ENCODE data around the gene BMERB1.

Gene BMERB1

GRCh38 chr16:15574614-15574948 is 140.2 kb downstream of the BMERB1 start:
- no peak overlapping the region for H3K4me2 ChIP-seq
- no peaks in the 10 kb centered on the region for H3K36me3 ChIP-seq (ENCODE audit: insufficient read depth)
- no peak overlapping the region for H3K9ac ChIP-seq
- no peak overlapping the region for H2AFZ ChIP-seq (ENCODE audit: low read depth)
- H4K20me1 ChIP-seq (ENCODE audit: insufficient read depth), result no peaks in the 10 kb centered on the region
- H3K27ac ChIP-seq, result no peak overlapping the region
- no peaks in the 10 kb centered on the region for H3K4me1 ChIP-seq (ENCODE audit: low read depth, poor library complexity, severe bottlenecking)
- no peaks in the 10 kb centered on the region for H3K79me2 ChIP-seq (ENCODE audit: insufficient read depth, low read depth)
- no peaks in the 10 kb centered on the region for H3K27me3 ChIP-seq (ENCODE audit: insufficient read depth, low read depth)
- H3K4me3 ChIP-seq (IDR thresholded peaks at IDR 0.05; ENCODE audit: insufficient read depth, low read depth, low read length), result no peak overlapping the region
- TF ChIP-seq CTCF (conservative IDR thresholded peaks at IDR 0.05; ENCODE audit: low read depth, low read length), result no peak

DNA sequence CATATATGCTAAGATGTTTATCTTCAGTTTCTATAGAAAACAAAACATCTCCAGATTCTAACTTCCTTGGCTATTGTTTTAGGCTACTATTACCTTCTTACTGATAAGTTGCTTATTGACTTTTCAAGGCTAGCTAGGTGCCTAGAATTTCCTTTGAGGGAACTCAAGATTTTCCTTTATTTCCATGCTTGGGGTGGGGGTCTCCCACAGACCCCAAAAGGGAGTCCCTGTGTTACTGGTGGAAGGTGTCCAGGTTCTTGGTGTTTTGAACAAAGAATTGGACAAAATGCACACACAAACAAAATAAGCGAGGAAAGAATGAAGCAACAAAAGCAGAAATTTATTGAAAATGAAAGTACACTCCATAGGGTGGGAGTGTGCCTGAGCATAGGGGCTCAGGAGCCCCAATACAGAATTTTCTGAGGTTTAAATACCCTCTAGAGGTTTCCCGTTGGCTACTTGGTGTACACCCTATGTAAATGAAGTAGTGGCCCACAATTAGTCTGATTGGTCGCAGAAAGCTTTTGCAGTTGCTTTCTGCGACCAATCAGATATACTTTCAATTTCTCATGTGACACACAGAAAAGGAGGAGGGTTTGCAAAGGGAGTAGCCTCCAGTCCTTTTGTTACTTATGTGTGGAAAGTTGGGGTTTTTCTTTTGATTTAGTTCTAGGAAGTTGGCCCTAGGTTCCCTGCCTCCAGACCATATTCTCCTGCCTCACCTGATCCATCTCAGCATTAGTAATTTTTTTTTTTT is 141.1 kb downstream of the BMERB1 start:
- no peak overlapping the region for H3K27ac ChIP-seq
- H4K20me1 ChIP-seq (ENCODE audit: insufficient read depth), result no peaks in the 10 kb centered on the region
- no peak overlapping the region for H3K4me3 ChIP-seq (IDR thresholded peaks at IDR 0.05; ENCODE audit: insufficient read depth, low read depth, low read length)
- H2AFZ ChIP-seq (ENCODE audit: low read depth), result no peak overlapping the region
- no peak overlapping the region for H3K9ac ChIP-seq
- H3K4me1 ChIP-seq (ENCODE audit: low read depth, poor library complexity, severe bottlenecking), result no peaks in the 10 kb centered on the region
- no peaks in the 10 kb centered on the region for H3K36me3 ChIP-seq (ENCODE audit: insufficient read depth)
- no peaks in the 10 kb centered on the region for H3K27me3 ChIP-seq (ENCODE audit: insufficient read depth, low read depth)
- no peak for TF ChIP-seq CTCF (conservative IDR thresholded peaks at IDR 0.05; ENCODE audit: low read depth, low read length)
- no peak overlapping the region for H3K4me2 ChIP-seq
- no peaks in the 10 kb centered on the region for H3K79me2 ChIP-seq (ENCODE audit: insufficient read depth, low read depth)

DNA sequence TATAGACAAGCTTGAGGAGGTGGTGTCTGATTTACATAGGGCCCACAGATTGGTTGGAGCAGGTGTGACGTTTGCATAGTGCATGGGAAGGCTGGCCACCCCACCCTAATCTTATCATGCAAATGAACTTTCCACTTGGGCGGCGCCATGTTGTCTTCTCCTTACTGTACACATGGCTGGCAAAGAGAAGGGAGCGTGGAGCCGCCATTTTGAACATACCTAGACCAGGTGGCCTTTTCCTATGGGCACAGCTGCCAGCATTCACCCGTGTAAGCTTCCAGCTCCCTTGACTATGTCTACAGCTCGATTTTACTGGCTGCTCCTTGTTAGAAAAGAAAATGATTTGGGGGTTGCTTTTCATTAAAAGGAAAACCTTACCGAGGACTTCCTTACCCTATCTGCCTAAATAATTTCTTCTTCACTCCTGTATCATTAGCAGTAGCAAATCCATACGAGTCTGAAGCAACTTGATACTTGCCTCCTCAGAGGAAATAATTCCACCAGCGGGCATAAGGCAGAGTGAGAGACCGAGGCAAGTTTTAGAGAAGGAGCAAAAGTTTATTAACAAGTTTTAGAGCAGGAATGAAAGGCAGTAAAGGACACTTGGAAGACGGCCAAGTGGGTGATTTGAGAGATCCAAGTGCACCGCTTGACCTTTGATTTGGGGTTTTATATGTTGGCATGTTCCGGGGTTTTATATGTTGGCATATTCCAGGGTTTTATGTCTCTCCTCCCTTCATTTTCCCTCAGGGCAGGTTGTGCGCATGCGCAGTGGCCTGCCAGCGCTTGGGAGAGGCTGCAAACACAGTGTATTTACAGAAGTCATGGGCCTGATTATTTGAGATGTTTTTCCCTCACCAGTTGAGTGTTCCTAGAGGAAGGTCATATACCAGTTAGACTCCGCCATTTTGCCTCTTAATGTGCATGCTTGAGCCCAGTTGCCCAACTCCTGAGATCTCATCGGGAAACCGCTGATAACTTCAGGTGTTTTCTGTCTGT is 142.9 kb downstream of the BMERB1 start:
- no peaks in the 10 kb centered on the region for H3K27me3 ChIP-seq (ENCODE audit: insufficient read depth, low read depth)
- H4K20me1 ChIP-seq (ENCODE audit: insufficient read depth), result no peaks in the 10 kb centered on the region
- no peaks in the 10 kb centered on the region for H3K36me3 ChIP-seq (ENCODE audit: insufficient read depth)
- H3K4me2 ChIP-seq, result no peak overlapping the region
- TF ChIP-seq CTCF (conservative IDR thresholded peaks at IDR 0.05; ENCODE audit: low read depth, low read length), result no peak
- H3K4me1 ChIP-seq (ENCODE audit: low read depth, poor library complexity, severe bottlenecking), result no peaks in the 10 kb centered on the region
- no peak overlapping the region for H3K4me3 ChIP-seq (IDR thresholded peaks at IDR 0.05; ENCODE audit: insufficient read depth, low read depth, low read length)
- H3K79me2 ChIP-seq (ENCODE audit: insufficient read depth, low read depth), result no peaks in the 10 kb centered on the region
- no peak overlapping the region for H3K9ac ChIP-seq
- no peak overlapping the region for H3K27ac ChIP-seq
- H2AFZ ChIP-seq (ENCODE audit: low read depth), result no peak overlapping the region

GRCh38 chr16:15578824-15579223 is 144.4 kb downstream of the BMERB1 start:
- TF ChIP-seq CTCF (conservative IDR thresholded peaks at IDR 0.05; ENCODE audit: low read depth, low read length), result no peak
- Histone ChIP-seq H3K79me2 (ENCODE audit: insufficient read depth, low read depth) (no peaks in the 10 kb centered on the region), H3K4me2 (no peak overlapping the region), H4K20me1 (ENCODE audit: insufficient read depth) (no peaks in the 10 kb centered on the region), H3K36me3 (ENCODE audit: insufficient read depth) (no peaks in the 10 kb centered on the region), H3K27ac (no peak overlapping the region), H2AFZ (ENCODE audit: low read depth) (no peak overlapping the region), H3K9ac (no peak overlapping the region), H3K27me3 (ENCODE audit: insufficient read depth, low read depth) (no peaks in the 10 kb centered on the region), H3K4me1 (ENCODE audit: low read depth, poor library complexity, severe bottlenecking) (no peaks in the 10 kb centered on the region), H3K4me3 (IDR thresholded peaks at IDR 0.05; ENCODE audit: insufficient read depth, low read depth, low read length) (no peak overlapping the region)

Measured in KMS-11 (cell line).